DMS53 treated with DMSO at 0.1 percent for 48 hours (cell line): ENCODE data around the gene RFWD3.

Experiments used
- DNase-seq: peaks from one replicate; lab custom pipeline; 2025; ENCODE audit not compliant: unreplicated experiment; lab: John Stamatoyannopoulos, UW

Gene RFWD3

GRCh38 chr16:74582970-74583369 lies 83.7 kb downstream of the RFWD3 start:
- DNase-seq: no peak

- no peak for DNase-seq
These were observed 85.8 kb downstream of the RFWD3 start for GRCh38 chr16:74580833-74581232.

- no peak for DNase-seq
These were observed 87.8 kb downstream of the RFWD3 start for GRCh38 chr16:74578838-74579237.

- DNase-seq: no peak
These were observed 88.2 kb downstream of the RFWD3 start for GRCh38 chr16:74578433-74578832.

- DNase-seq: no peak
These were observed 88.8 kb downstream of the RFWD3 start for GRCh38 chr16:74577882-74578366.

- no peak for DNase-seq
These were observed 90.7 kb downstream of the RFWD3 start for GRCh38 chr16:74575807-74576643.

GRCh38 chr16:74575175-74575806 lies 91.4 kb downstream of the RFWD3 start:
- DNase-seq: no peak

GRCh38 chr16:74574146-74574545 lies 92.5 kb downstream of the RFWD3 start:
- DNase-seq: no peak

- no peak for DNase-seq
These were observed 93.1 kb downstream of the RFWD3 start for GRCh38 chr16:74573622-74574021.
